Measurements from ENCODE around the gene MTCH1. TPM values are rescaled to one million over a fixed set of nuclear protein-coding genes. Genes with fewer than 3 reads are reported as not detected.

The MTCH1 gene
- total and polyA plus RNA-seq, 2 donors from 2014 or later: 194 to 202 TPM

GRCh38 chr6:36973647-36974046, 12.3 kb downstream of the MTCH1 start:
- intact Hi-C loops (cut with DNase I): no loop called here
- H3K36me3 ChIP-seq (ENCODE audit: control insufficient read depth in 2 of 3, insufficient read depth in 3 of 3, low read length in 3 of 3): peaks cover 2 to 86% (median 84%) of the 10 kb centered on the region in 3 donors
- no peaks in the 10 kb centered on the region for H3K27me3 ChIP-seq (ENCODE audit: control insufficient read depth, insufficient read depth, low read length)
- TF ChIP-seq CTCF (IDR thresholded peaks at IDR 0.05; ENCODE audit: borderline replicate concordance, extremely low read depth, insufficient read depth): no peak
- H3K4me1 ChIP-seq (ENCODE audit: control insufficient read depth in 2 of 3, insufficient read depth in 2 of 3, low read depth in 1 of 3, low read length in 3 of 3): peaks cover 0 to 10% (median 3%) of the 10 kb centered on the region in 3 donors
- no peak overlapping the region for H3K27ac ChIP-seq (ENCODE audit: low read depth in 2 of 2, low read length in 2 of 2)
- FAIRE-seq (no peak), DNase-seq (no peak)
- H3K9ac ChIP-seq (ENCODE audit: low read length in 3 of 3): no peak overlapping the region
- no peak overlapping the region for H3K4me3 ChIP-seq (ENCODE audit: low read length in 3 of 3)
- no peaks in the 10 kb centered on the region for H3K9me3 ChIP-seq (ENCODE audit: control insufficient read depth in 2 of 3, insufficient read depth in 1 of 3, low read length in 3 of 3)

GRCh38 chr6:36973190-36973589, 12.8 kb downstream of the MTCH1 start:
- Histone ChIP-seq H3K27ac (ENCODE audit: low read depth in 2 of 2, low read length in 2 of 2) (no peak overlapping the region), H3K4me3 (ENCODE audit: low read length in 3 of 3) (no peak overlapping the region), H3K4me1 (ENCODE audit: control insufficient read depth in 2 of 3, insufficient read depth in 2 of 3, low read depth in 1 of 3, low read length in 3 of 3) (peaks cover 0 to 10% (median 3%) of the 10 kb centered on the region in 3 donors), H3K36me3 (ENCODE audit: control insufficient read depth in 2 of 3, insufficient read depth in 3 of 3, low read length in 3 of 3) (peaks cover 4 to 86% (median 85%) of the 10 kb centered on the region in 3 donors), H3K27me3 (ENCODE audit: control insufficient read depth, insufficient read depth, low read length) (no peaks in the 10 kb centered on the region), H3K9ac (ENCODE audit: low read length in 3 of 3) (no peak overlapping the region), H3K9me3 (ENCODE audit: control insufficient read depth in 2 of 3, insufficient read depth in 1 of 3, low read length in 3 of 3) (no peaks in the 10 kb centered on the region)
- TF ChIP-seq CTCF (IDR thresholded peaks at IDR 0.05; ENCODE audit: borderline replicate concordance, extremely low read depth, insufficient read depth): no peak
- FAIRE-seq (no peak), DNase-seq (no peak)
- intact Hi-C loops (cut with DNase I): no loop called here

- Histone ChIP-seq H3K27ac (ENCODE audit: low read depth in 2 of 2, low read length in 2 of 2) (no peak overlapping the region), H3K9me3 (ENCODE audit: control insufficient read depth in 2 of 3, insufficient read depth in 1 of 3, low read length in 3 of 3) (no peaks in the 10 kb centered on the region), H3K9ac (ENCODE audit: low read length in 3 of 3) (no peak overlapping the region), H3K27me3 (ENCODE audit: control insufficient read depth, insufficient read depth, low read length) (no peaks in the 10 kb centered on the region), H3K4me1 (ENCODE audit: control insufficient read depth in 2 of 3, insufficient read depth in 2 of 3, low read depth in 1 of 3, low read length in 3 of 3) (peaks cover 0 to 11% (median 10%) of the 10 kb centered on the region in 3 donors), H3K4me3 (ENCODE audit: low read length in 3 of 3) (no peak overlapping the region), H3K36me3 (ENCODE audit: control insufficient read depth in 2 of 3, insufficient read depth in 3 of 3, low read length in 3 of 3) (peaks cover 8 to 85% (median 82%) of the 10 kb centered on the region in 3 donors)
- FAIRE-seq: no peak
- intact Hi-C loops (cut with DNase I): no loop called here
- peak in 1 of 5 donors; percentile 36 for DNase-seq
- no peak for TF ChIP-seq CTCF (IDR thresholded peaks at IDR 0.05; ENCODE audit: borderline replicate concordance, extremely low read depth, insufficient read depth)
These were observed 13.9 kb downstream of the MTCH1 start for GRCh38 chr6:36971921-36972673.
